ENCODE results near the gene CIAO1. TPM values are rescaled to one million over a fixed set of nuclear protein-coding genes. Genes with fewer than 3 reads are reported as not detected.

CIAO1 gene
- total and polyA plus RNA-seq, 2 of the 13 experiments (the other 11 are each of a cell fraction or from before 2014, with no cell fraction given): 99.3 to 120 TPM

- TF ChIP-seq, protein P1, sequence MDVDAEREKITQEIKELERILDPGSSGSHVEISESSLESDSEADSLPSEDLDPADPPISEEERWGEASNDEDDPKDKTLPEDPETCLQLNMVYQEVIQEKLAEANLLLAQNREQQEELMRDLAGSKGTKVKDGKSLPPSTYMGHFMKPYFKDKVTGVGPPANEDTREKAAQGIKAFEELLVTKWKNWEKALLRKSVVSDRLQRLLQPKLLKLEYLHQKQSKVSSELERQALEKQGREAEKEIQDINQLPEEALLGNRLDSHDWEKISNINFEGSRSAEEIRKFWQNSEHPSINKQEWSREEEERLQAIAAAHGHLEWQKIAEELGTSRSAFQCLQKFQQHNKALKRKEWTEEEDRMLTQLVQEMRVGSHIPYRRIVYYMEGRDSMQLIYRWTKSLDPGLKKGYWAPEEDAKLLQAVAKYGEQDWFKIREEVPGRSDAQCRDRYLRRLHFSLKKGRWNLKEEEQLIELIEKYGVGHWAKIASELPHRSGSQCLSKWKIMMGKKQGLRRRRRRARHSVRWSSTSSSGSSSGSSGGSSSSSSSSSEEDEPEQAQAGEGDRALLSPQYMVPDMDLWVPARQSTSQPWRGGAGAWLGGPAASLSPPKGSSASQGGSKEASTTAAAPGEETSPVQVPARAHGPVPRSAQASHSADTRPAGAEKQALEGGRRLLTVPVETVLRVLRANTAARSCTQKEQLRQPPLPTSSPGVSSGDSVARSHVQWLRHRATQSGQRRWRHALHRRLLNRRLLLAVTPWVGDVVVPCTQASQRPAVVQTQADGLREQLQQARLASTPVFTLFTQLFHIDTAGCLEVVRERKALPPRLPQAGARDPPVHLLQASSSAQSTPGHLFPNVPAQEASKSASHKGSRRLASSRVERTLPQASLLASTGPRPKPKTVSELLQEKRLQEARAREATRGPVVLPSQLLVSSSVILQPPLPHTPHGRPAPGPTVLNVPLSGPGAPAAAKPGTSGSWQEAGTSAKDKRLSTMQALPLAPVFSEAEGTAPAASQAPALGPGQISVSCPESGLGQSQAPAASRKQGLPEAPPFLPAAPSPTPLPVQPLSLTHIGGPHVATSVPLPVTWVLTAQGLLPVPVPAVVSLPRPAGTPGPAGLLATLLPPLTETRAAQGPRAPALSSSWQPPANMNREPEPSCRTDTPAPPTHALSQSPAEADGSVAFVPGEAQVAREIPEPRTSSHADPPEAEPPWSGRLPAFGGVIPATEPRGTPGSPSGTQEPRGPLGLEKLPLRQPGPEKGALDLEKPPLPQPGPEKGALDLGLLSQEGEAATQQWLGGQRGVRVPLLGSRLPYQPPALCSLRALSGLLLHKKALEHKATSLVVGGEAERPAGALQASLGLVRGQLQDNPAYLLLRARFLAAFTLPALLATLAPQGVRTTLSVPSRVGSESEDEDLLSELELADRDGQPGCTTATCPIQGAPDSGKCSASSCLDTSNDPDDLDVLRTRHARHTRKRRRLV (CRISPR knock-in tag; IDR thresholded peaks at IDR 0.05): no peak
- TF ChIP-seq CEBPG (CRISPR knock-in tag; IDR thresholded peaks at IDR 0.05): peak; percentile 74
- peak; percentile 90 for TF ChIP-seq ZFY (CRISPR knock-in tag; IDR thresholded peaks at IDR 0.05)
- TF ChIP-seq FUBP1 (CRISPR knock-in tag; IDR thresholded peaks at IDR 0.05; ENCODE audit: borderline replicate concordance): no peak
- no peak for TF ChIP-seq ZNF326 (CRISPR knock-in tag; IDR thresholded peaks at IDR 0.05; ENCODE audit: borderline replicate concordance)
- TF ChIP-seq FOXC1 (CRISPR knock-in tag; IDR thresholded peaks at IDR 0.05; ENCODE audit: borderline replicate concordance): peak; percentile 89
- TF ChIP-seq, protein P2, sequence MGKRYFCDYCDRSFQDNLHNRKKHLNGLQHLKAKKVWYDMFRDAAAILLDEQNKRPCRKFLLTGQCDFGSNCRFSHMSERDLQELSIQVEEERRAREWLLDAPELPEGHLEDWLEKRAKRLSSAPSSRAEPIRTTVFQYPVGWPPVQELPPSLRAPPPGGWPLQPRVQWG (CRISPR knock-in tag; IDR thresholded peaks at IDR 0.05; ENCODE audit: borderline replicate concordance, low read depth): no peak
- TF ChIP-seq GTF3A (CRISPR knock-in tag; conservative IDR thresholded peaks at IDR 0.05): peak; percentile 85; the same call in 1 of the 2 replicates
- TF ChIP-seq KDM4B (CRISPR knock-in tag; IDR thresholded peaks at IDR 0.05): peak; percentile 97
- peak; percentile 45; the same call in 1 of the 2 replicates for TF ChIP-seq KDM2A (CRISPR knock-in tag; IDR thresholded peaks at IDR 0.05; ENCODE audit: borderline replicate concordance, low read depth)
- TF ChIP-seq ZNF501 (CRISPR knock-in tag; IDR thresholded peaks at IDR 0.05): peak; percentile 49; the same call in 1 of the 2 replicates
- TF ChIP-seq, protein P3, sequence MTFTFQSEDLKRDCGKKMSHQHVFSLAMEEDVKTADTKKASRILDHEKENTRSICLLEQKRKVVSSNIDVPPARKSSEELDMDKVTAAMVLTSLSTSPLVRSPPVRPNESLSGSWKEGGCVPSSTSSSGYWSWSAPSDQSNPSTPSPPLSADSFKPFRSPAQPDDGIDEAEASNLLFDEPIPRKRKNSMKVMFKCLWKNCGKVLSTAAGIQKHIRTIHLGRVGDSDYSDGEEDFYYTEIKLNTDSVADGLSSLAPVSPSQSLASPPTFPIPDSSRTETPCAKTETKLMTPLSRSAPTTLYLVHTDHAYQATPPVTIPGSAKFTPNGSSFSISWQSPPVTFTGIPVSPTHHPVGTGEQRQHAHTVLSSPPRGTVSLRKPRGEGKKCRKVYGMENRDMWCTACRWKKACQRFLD (CRISPR knock-in tag; IDR thresholded peaks at IDR 0.05; ENCODE audit: borderline replicate concordance): no peak
- TF ChIP-seq, protein P4, sequence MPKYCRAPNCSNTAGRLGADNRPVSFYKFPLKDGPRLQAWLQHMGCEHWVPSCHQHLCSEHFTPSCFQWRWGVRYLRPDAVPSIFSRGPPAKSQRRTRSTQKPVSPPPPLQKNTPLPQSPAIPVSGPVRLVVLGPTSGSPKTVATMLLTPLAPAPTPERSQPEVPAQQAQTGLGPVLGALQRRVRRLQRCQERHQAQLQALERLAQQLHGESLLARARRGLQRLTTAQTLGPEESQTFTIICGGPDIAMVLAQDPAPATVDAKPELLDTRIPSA (CRISPR knock-in tag; IDR thresholded peaks at IDR 0.05; ENCODE audit: borderline replicate concordance): no peak
- TF ChIP-seq, protein P5, sequence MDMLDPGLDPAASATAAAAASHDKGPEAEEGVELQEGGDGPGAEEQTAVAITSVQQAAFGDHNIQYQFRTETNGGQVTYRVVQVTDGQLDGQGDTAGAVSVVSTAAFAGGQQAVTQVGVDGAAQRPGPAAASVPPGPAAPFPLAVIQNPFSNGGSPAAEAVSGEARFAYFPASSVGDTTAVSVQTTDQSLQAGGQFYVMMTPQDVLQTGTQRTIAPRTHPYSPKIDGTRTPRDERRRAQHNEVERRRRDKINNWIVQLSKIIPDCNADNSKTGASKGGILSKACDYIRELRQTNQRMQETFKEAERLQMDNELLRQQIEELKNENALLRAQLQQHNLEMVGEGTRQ (IDR thresholded peaks at IDR 0.05; ENCODE audit: low read depth, low read length): peak; percentile 53
- TF ChIP-seq, protein P5 (CRISPR knock-in tag; IDR thresholded peaks at IDR 0.05; ENCODE audit: borderline replicate concordance): peak; percentile 42
- TF ChIP-seq SYNCRIP (IDR thresholded peaks at IDR 0.05; ENCODE audit: insufficient read depth, low read depth, low read length): no peak
These were observed 5.4 kb upstream of the CIAO1 start (continued) for GRCh38 chr2:96260387-96261260.

All from HepG2 (cell line).